AG09319 (cell line): ENCODE data around the gene INPP4B.

Experiments used
- DNase-seq: peaks from one replicate; pipeline ENCODE4 v3.0.0-alpha.2; 2010; ENCODE audit warnings: low read depth; ENCODE audit errors: extremely low read depth
- CTCF ChIP-seq: IDR thresholded peaks from 2 replicates; pipeline ENCODE4 v1.5.1; 2011; ENCODE audit warnings: low read depth, mild to moderate bottlenecking, inconsistent platforms, low read length, moderate library complexity

INPP4B gene

GRCh38 chr4:142358656-142359055 lies 487.4 kb downstream of the INPP4B start:
- TF ChIP-seq CTCF = no peak
- no peak for DNase-seq

- no peak for DNase-seq
- TF ChIP-seq CTCF = no peak
Observed at GRCh38 chr4:142356801-142357200, 489.3 kb downstream of the INPP4B start.

GRCh38 chr4:142356118-142356759 lies 489.9 kb downstream of the INPP4B start:
- no peak for TF ChIP-seq CTCF

DNA sequence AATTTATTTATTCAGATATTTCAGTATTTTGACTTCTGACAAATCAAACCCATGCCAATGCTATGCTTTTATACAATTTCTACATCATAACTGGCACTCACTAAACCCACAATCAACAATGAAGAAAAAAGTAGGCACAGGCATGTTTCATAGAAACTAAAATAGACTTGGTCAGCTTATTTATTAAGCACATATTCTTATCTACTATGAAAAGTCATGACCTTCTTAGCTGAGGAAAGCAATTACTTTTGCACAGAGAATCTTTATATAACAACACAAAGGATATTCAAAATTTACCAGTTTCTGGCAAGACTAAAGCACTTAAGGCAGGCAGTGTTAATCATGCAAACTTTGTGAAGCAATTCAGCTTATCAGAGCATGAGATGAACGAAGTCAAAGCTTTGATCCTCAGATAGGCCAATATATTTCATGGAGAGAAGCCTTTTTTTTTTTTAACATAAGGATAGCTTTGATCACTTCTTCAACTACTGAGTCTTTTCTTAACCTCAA lies 490.6 kb downstream of the INPP4B start:
- DNase-seq = no peak
- TF ChIP-seq CTCF = no peak

More at GRCh38 chr4:142356118-142356759, 489.9 kb downstream of the INPP4B start:
- no peak for DNase-seq

DNA sequence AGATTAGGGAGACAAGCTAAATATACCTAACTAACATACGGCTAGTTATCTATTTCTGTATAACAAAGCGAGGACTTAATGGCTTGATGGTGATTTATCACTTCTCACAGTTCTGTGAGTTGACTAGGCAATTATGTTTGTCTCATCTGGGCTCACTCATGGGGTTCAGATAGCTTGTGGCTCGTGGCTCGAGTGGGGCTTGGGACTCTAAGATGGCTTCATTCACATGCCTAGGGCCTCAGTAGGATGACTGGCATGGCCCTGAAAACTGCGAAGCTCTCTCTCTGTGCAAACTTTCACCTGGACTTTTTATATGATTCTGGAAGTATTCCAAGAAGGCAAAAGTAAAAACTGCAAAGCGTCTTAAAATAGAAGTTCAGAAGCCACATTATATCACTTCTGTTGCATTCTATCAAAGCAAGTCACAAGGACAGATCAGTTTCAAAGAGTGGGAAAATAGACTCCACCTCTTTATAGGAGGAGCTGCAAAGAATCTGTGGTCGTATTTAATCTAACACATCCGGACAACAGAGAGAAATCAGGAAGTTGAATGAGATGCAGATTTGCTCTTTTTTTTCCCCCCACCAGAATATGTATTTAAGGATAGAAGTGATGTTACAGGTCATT lies 491.2 kb downstream of the INPP4B start:
- DNase-seq = no peak
- no peak for TF ChIP-seq CTCF

DNA sequence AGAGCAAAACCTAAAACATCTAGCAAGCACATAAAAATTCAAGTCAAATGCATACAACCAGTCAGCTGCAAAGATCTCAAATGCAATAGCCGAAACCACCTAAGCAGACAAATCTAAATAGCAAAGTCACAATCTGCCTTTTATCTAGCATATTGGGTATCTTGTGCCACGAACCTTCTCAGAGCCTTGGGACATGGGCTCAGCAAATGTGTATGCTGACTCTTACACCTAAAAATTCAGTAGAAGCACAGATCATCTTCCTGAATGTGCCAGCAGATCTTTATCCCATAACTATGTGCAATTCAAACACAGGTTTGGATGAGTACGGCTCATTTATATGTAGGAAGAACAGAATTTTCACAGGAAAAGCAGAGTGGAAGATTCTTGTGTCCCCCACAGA lies 492.1 kb downstream of the INPP4B start:
- TF ChIP-seq CTCF = no peak
- DNase-seq = no peak

DNA sequence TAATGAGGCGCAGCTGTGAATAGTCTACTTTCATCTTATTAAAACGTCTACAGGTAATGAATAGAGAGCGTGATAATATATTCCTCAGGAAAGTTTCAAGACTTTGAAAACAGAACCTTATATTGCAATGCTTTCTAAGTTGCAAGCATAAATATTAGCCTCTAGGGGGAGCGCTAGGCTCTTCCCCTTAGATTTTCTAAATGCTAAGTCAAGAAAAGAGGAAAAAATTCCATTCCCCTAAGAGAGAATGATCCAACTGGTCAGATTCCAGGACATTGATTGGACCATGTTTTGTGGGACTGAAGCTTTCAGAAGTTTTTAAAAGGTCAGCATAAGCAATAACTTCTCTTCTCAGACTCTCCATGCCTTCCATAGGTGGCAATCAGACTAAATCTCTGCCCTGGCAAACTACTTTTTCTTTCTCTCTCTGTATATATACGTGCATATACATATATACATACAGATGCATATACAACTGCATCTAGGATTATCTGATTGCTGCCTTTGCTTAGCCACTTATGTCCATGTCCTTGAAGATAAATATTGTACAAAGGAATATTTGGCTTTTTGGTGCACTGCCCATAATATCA lies 492.9 kb downstream of the INPP4B start:
- peak; percentile 63 for DNase-seq
- TF ChIP-seq CTCF = peak; percentile 77
